ENCODE results near the gene MEGF6.

The MEGF6 gene

DNA sequence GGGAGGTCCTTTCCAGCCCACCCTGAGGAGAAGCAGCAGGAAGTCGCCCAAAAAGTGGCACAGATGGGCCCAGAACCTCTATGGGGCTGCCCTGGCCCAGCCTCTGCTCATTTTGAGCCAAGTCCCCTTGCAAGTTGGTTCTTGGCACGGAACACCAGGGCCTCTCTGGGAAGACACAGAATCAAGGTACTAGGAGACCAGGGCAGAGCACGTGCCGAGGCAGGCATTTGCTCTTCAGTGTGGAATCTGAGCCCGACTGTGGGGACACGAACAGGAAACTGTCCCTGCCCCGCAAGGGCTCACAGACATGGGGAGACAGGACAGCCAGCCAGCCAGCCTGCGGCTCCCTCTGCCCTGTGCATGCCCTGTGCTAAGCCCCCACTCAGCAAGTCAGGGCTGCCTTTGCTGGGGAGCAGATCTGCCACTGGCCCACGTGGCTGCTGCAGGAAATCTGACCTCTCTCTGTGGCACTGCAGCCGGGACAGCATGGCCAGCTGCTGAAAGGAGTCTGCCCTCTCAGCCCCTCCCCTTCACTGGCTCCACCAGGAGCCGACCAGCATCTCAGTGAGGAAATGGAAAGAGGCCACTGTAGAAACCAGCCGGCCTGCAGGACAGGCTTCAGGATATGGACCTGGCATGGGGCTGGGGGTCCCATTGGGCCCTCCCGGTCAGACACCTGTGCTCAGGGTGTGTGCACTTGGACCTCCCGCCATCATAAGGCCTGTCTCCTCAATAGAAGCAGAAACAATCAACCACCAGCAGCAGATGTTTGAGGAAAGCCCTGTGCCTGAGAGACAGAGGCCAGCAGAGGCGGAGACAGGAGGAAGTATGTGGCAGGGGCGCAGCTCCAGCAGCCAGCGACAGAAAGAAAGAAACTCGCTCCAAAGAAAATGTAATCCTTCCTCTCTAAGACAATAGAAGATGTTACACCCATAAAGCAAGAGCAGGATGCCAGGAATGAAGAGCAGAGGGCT lies 153.1 kb downstream of the MEGF6 start:
- TF ChIP-seq, protein P1, sequence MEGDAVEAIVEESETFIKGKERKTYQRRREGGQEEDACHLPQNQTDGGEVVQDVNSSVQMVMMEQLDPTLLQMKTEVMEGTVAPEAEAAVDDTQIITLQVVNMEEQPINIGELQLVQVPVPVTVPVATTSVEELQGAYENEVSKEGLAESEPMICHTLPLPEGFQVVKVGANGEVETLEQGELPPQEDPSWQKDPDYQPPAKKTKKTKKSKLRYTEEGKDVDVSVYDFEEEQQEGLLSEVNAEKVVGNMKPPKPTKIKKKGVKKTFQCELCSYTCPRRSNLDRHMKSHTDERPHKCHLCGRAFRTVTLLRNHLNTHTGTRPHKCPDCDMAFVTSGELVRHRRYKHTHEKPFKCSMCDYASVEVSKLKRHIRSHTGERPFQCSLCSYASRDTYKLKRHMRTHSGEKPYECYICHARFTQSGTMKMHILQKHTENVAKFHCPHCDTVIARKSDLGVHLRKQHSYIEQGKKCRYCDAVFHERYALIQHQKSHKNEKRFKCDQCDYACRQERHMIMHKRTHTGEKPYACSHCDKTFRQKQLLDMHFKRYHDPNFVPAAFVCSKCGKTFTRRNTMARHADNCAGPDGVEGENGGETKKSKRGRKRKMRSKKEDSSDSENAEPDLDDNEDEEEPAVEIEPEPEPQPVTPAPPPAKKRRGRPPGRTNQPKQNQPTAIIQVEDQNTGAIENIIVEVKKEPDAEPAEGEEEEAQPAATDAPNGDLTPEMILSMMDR (IDR thresholded peaks at IDR 0.05; ENCODE audit: insufficient read depth, low read length): no peak
- TF ChIP-seq POLR2AphosphoS5 (IDR thresholded peaks at IDR 0.05; ENCODE audit: low read depth) (no peak), GABPA (IDR thresholded peaks at IDR 0.05; ENCODE audit: low read depth) (no peak)
- Histone ChIP-seq H3K27me3 (ENCODE audit: insufficient read depth, poor library complexity, severe bottlenecking) (peaks cover 25% of the 10 kb centered on the region), H3K27ac (replicated peaks) (no peak overlapping the region), H3K4me3 (replicated peaks; ENCODE audit: insufficient read depth, low read length) (no peak overlapping the region)
- no peak for DNase-seq (ENCODE audit: low read depth in 1 of 2, low spot score in 1 of 2)

DNA sequence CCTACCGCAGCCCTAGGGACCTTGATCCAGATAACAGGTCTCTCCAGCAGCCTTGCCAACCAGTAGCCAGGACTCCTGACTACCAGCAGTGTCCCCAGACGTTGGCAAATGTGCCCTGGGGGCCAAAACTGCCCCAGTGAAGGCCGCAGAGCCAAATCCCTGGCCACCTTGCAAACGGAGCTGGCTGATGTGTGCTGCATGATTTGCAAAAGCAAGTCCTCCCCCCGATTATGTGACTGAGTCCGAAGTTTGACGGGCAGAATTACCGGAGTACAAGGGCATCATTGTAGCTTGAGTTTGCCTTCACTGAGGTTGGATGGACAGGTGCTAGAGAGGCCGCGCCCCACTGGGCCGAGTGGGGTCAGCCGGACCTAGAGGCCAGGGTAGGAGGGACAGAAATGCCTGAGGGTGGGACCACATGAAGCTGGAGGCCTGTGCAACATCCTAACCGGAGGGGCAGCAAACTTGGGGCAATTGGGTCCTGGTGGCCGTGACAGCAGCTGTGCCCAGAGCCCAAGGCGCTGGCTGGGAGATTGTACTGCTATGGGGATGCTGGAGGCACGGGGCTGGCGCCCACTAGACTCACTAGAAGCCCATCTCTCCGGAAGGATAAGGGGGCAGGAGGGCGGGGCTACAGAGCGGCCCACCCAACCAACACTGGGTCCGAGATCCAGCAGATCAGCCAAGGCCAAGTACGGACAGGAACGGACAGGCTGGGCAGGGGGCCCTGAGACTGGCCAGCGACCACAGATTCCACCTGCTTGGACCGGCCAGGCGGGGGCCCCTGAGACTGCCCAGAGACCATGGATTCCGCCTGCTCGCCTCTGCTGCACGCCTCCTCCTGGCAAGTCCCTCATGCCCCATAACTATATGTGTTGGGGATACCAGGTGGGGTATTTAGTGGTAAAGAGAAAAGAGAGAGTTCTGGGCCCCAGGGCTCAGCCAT lies 154.1 kb downstream of the MEGF6 start:
- no peak for TF ChIP-seq GABPA (IDR thresholded peaks at IDR 0.05; ENCODE audit: low read depth)
- no peak for TF ChIP-seq POLR2AphosphoS5 (IDR thresholded peaks at IDR 0.05; ENCODE audit: low read depth)
- TF ChIP-seq, protein P2, sequence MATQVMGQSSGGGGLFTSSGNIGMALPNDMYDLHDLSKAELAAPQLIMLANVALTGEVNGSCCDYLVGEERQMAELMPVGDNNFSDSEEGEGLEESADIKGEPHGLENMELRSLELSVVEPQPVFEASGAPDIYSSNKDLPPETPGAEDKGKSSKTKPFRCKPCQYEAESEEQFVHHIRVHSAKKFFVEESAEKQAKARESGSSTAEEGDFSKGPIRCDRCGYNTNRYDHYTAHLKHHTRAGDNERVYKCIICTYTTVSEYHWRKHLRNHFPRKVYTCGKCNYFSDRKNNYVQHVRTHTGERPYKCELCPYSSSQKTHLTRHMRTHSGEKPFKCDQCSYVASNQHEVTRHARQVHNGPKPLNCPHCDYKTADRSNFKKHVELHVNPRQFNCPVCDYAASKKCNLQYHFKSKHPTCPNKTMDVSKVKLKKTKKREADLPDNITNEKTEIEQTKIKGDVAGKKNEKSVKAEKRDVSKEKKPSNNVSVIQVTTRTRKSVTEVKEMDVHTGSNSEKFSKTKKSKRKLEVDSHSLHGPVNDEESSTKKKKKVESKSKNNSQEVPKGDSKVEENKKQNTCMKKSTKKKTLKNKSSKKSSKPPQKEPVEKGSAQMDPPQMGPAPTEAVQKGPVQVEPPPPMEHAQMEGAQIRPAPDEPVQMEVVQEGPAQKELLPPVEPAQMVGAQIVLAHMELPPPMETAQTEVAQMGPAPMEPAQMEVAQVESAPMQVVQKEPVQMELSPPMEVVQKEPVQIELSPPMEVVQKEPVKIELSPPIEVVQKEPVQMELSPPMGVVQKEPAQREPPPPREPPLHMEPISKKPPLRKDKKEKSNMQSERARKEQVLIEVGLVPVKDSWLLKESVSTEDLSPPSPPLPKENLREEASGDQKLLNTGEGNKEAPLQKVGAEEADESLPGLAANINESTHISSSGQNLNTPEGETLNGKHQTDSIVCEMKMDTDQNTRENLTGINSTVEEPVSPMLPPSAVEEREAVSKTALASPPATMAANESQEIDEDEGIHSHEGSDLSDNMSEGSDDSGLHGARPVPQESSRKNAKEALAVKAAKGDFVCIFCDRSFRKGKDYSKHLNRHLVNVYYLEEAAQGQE (IDR thresholded peaks at IDR 0.05; ENCODE audit: insufficient replicate concordance, low read depth): no peak
- no peak for TF ChIP-seq SPI1 (IDR thresholded peaks at IDR 0.05; ENCODE audit: borderline replicate concordance, low read depth)
- TF ChIP-seq, protein P1 (IDR thresholded peaks at IDR 0.05; ENCODE audit: insufficient read depth, low read length): no peak
- Histone ChIP-seq H3K27ac (replicated peaks) (no peak overlapping the region), H3K4me3 (replicated peaks; ENCODE audit: insufficient read depth, low read length) (no peak overlapping the region), H3K27me3 (ENCODE audit: insufficient read depth, poor library complexity, severe bottlenecking) (peaks cover 29% of the 10 kb centered on the region)
- DNase-seq (ENCODE audit: low read depth in 1 of 2, low spot score in 1 of 2): no peak

DNA sequence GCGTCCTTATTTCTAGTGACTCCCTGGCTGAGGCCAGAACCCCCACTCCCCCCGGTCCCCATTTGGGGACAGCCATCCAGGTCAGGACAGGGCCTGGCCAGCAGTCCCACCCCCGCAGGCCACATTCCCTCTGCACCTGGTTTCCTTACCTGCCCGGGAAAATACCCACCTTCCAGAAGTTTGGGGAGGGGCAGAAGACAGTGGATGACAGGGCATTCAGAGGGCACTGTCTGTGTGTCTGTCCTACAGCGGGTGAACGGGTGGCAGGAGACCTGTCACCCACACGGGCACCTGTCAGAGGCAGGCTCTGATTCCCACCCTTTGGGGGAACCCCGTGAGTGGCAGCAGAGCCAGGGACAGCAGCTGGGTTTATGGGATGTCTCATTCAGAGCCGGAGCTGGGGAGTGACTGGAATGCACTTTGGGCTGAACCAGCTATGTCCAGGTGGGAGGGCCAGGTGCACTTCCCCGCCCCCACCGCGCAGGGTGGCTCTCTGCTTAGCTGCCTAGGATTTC lies 154.8 kb downstream of the MEGF6 start:
- no peak for TF ChIP-seq SPI1 (IDR thresholded peaks at IDR 0.05; ENCODE audit: borderline replicate concordance, low read depth)
- TF ChIP-seq, protein P1 (IDR thresholded peaks at IDR 0.05; ENCODE audit: insufficient read depth, low read length): no peak
- TF ChIP-seq POLR2AphosphoS5 (IDR thresholded peaks at IDR 0.05; ENCODE audit: low read depth): no peak
- TF ChIP-seq, protein P2 (IDR thresholded peaks at IDR 0.05; ENCODE audit: insufficient replicate concordance, low read depth): no peak
- Histone ChIP-seq H3K4me3 (replicated peaks; ENCODE audit: insufficient read depth, low read length) (no peak overlapping the region), H3K27ac (replicated peaks) (no peak overlapping the region), H3K27me3 (ENCODE audit: insufficient read depth, poor library complexity, severe bottlenecking) (peaks cover 29% of the 10 kb centered on the region)
- DNase-seq (ENCODE audit: low read depth in 1 of 2, low spot score in 1 of 2): no peak
